Measurements from ENCODE around the gene SRR. TPM values are rescaled to one million over a fixed set of nuclear protein-coding genes. Genes with fewer than 3 reads are reported as not detected.

The SRR gene
- total RNA-seq, 1 experiment from 2014 or later, result 13.3 TPM

- Histone ChIP-seq H3K79me2 (ENCODE audit: low read length) (no peaks in the 10 kb centered on the region), H3K36me3 (ENCODE audit: insufficient read depth, low read length) (peaks cover 28% of the 10 kb centered on the region), H3K4me1 (ENCODE audit: low read length) (no peaks in the 10 kb centered on the region), H2AFZ (ENCODE audit: low read length) (no peak overlapping the region), H3K4me3 (ENCODE audit: low read length) (no peak overlapping the region), H3K9ac (ENCODE audit: low read length) (no peak overlapping the region), H3K27ac (ENCODE audit: low read length) (no peak overlapping the region), H3K9me3 (ENCODE audit: low read length) (no peaks in the 10 kb centered on the region), H3K9me2 (replicated peaks; ENCODE audit: insufficient read depth, low read length) (no peaks in the 10 kb centered on the region), H3K27me3 (ENCODE audit: low read length) (no peaks in the 10 kb centered on the region), H3K4me2 (ENCODE audit: low read depth, low read length, poor library complexity, severe bottlenecking) (no peak overlapping the region), H4K20me1 (ENCODE audit: insufficient read depth, low read depth, low read length) (no peaks in the 10 kb centered on the region)
- no peak for DNase-seq
Observed at GRCh38 chr17:2279707-2280106, 24.0 kb upstream of the SRR start.

- Histone ChIP-seq H3K4me3 (ENCODE audit: low read length) (no peak overlapping the region), H3K4me2 (ENCODE audit: low read depth, low read length, poor library complexity, severe bottlenecking) (no peak overlapping the region), H3K27ac (ENCODE audit: low read length) (no peak overlapping the region), H3K79me2 (ENCODE audit: low read length) (peaks cover 4% of the 10 kb centered on the region), H3K9me2 (replicated peaks; ENCODE audit: insufficient read depth, low read length) (no peaks in the 10 kb centered on the region), H3K4me1 (ENCODE audit: low read length) (no peaks in the 10 kb centered on the region), H3K36me3 (ENCODE audit: insufficient read depth, low read length) (peaks cover 40% of the 10 kb centered on the region), H3K9ac (ENCODE audit: low read length) (no peak overlapping the region), H4K20me1 (ENCODE audit: insufficient read depth, low read depth, low read length) (no peaks in the 10 kb centered on the region), H3K9me3 (ENCODE audit: low read length) (no peaks in the 10 kb centered on the region), H3K27me3 (ENCODE audit: low read length) (no peaks in the 10 kb centered on the region), H2AFZ (ENCODE audit: low read length) (no peak overlapping the region)
- DNase-seq, result peak; percentile 90
Observed at GRCh38 chr17:2282297-2282873, 21.4 kb upstream of the SRR start.

GRCh38 chr17:2283302-2283701, 20.4 kb upstream of the SRR start:
- H4K20me1 ChIP-seq (ENCODE audit: insufficient read depth, low read depth, low read length), result no peaks in the 10 kb centered on the region
- H3K9ac ChIP-seq (ENCODE audit: low read length), result no peak overlapping the region
- no peaks in the 10 kb centered on the region for H3K9me2 ChIP-seq (replicated peaks; ENCODE audit: insufficient read depth, low read length)
- H3K4me2 ChIP-seq (ENCODE audit: low read depth, low read length, poor library complexity, severe bottlenecking), result no peak overlapping the region
- H3K79me2 ChIP-seq (ENCODE audit: low read length), result peaks cover 5% of the 10 kb centered on the region
- peaks cover 43% of the 10 kb centered on the region for H3K36me3 ChIP-seq (ENCODE audit: insufficient read depth, low read length)
- DNase-seq, result no peak
- H3K27me3 ChIP-seq (ENCODE audit: low read length), result no peaks in the 10 kb centered on the region
- H3K9me3 ChIP-seq (ENCODE audit: low read length), result no peaks in the 10 kb centered on the region
- no peak overlapping the region for H3K4me3 ChIP-seq (ENCODE audit: low read length)
- no peak overlapping the region for H2AFZ ChIP-seq (ENCODE audit: low read length)
- no peak overlapping the region for H3K27ac ChIP-seq (ENCODE audit: low read length)
- H3K4me1 ChIP-seq (ENCODE audit: low read length), result no peaks in the 10 kb centered on the region

- Histone ChIP-seq H3K4me3 (ENCODE audit: low read length) (0 out of 2 replicates have a peak overlapping the region, but pooled peaks have one; percentile 3), H3K4me1 (ENCODE audit: low read length) (peaks cover 10% of the 10 kb centered on the region), H3K27me3 (ENCODE audit: low read length) (no peaks in the 10 kb centered on the region), H3K9me2 (replicated peaks; ENCODE audit: insufficient read depth, low read length) (no peaks in the 10 kb centered on the region), H3K9me3 (ENCODE audit: low read length) (no peaks in the 10 kb centered on the region), H3K4me2 (ENCODE audit: low read depth, low read length, poor library complexity, severe bottlenecking) (peak overlapping the region; percentile 46), H3K27ac (ENCODE audit: low read length) (0 out of 2 replicates have a peak overlapping the region, but pooled peaks have one; percentile 26), H2AFZ (ENCODE audit: low read length) (no peak overlapping the region), H3K79me2 (ENCODE audit: low read length) (peaks cover 17% of the 10 kb centered on the region), H3K9ac (ENCODE audit: low read length) (peak overlapping the region; percentile 27; the same call in 1 of the 2 replicates), H4K20me1 (ENCODE audit: insufficient read depth, low read depth, low read length) (no peaks in the 10 kb centered on the region), H3K36me3 (ENCODE audit: insufficient read depth, low read length) (peaks cover 27% of the 10 kb centered on the region; the same call in 1 of the 2 replicates)
- peak; percentile 48 for DNase-seq
Observed at GRCh38 chr17:2289878-2290478, 13.8 kb upstream of the SRR start.

GRCh38 chr17:2292100-2292499, 11.7 kb upstream of the SRR start:
- H4K20me1 ChIP-seq (ENCODE audit: insufficient read depth, low read depth, low read length), result no peaks in the 10 kb centered on the region
- H2AFZ ChIP-seq (ENCODE audit: low read length), result no peak overlapping the region
- H3K9me3 ChIP-seq (ENCODE audit: low read length), result no peaks in the 10 kb centered on the region
- H3K4me1 ChIP-seq (ENCODE audit: low read length), result peaks cover 10% of the 10 kb centered on the region
- no peak overlapping the region for H3K27ac ChIP-seq (ENCODE audit: low read length)
- H3K27me3 ChIP-seq (ENCODE audit: low read length), result no peaks in the 10 kb centered on the region
- no peak overlapping the region for H3K9ac ChIP-seq (ENCODE audit: low read length)
- H3K4me2 ChIP-seq (ENCODE audit: low read depth, low read length, poor library complexity, severe bottlenecking), result no peak overlapping the region
- peaks cover 23% of the 10 kb centered on the region; the same call in 1 of the 2 replicates for H3K36me3 ChIP-seq (ENCODE audit: insufficient read depth, low read length)
- DNase-seq, result no peak
- no peak overlapping the region for H3K4me3 ChIP-seq (ENCODE audit: low read length)
- H3K79me2 ChIP-seq (ENCODE audit: low read length), result peaks cover 33% of the 10 kb centered on the region
- H3K9me2 ChIP-seq (replicated peaks; ENCODE audit: insufficient read depth, low read length), result no peaks in the 10 kb centered on the region

GRCh38 chr17:2295575-2295974, 8.2 kb upstream of the SRR start:
- Histone ChIP-seq H2AFZ (ENCODE audit: low read length) (no peak overlapping the region), H3K9me3 (ENCODE audit: low read length) (no peaks in the 10 kb centered on the region), H3K9ac (ENCODE audit: low read length) (no peak overlapping the region), H3K4me2 (ENCODE audit: low read depth, low read length, poor library complexity, severe bottlenecking) (no peak overlapping the region), H3K27me3 (ENCODE audit: low read length) (no peaks in the 10 kb centered on the region), H3K9me2 (replicated peaks; ENCODE audit: insufficient read depth, low read length) (no peaks in the 10 kb centered on the region), H3K4me1 (ENCODE audit: low read length) (peaks cover 3% of the 10 kb centered on the region), H3K4me3 (ENCODE audit: low read length) (no peak overlapping the region), H3K79me2 (ENCODE audit: low read length) (peaks cover 47% of the 10 kb centered on the region), H4K20me1 (ENCODE audit: insufficient read depth, low read depth, low read length) (no peaks in the 10 kb centered on the region), H3K36me3 (ENCODE audit: insufficient read depth, low read length) (peaks cover 21% of the 10 kb centered on the region; the same call in 1 of the 2 replicates), H3K27ac (ENCODE audit: low read length) (no peak overlapping the region)
- no peak for DNase-seq

GRCh38 chr17:2297023-2297422, 6.7 kb upstream of the SRR start:
- H3K27ac ChIP-seq (ENCODE audit: low read length), result no peak overlapping the region
- no peak overlapping the region for H3K4me2 ChIP-seq (ENCODE audit: low read depth, low read length, poor library complexity, severe bottlenecking)
- peaks cover 5% of the 10 kb centered on the region for H3K4me1 ChIP-seq (ENCODE audit: low read length)
- H3K36me3 ChIP-seq (ENCODE audit: insufficient read depth, low read length), result peaks cover 18% of the 10 kb centered on the region; the same call in 1 of the 2 replicates
- no peak overlapping the region for H3K4me3 ChIP-seq (ENCODE audit: low read length)
- peaks cover 62% of the 10 kb centered on the region for H3K79me2 ChIP-seq (ENCODE audit: low read length)
- H3K27me3 ChIP-seq (ENCODE audit: low read length), result no peaks in the 10 kb centered on the region
- H3K9me2 ChIP-seq (replicated peaks; ENCODE audit: insufficient read depth, low read length), result no peaks in the 10 kb centered on the region
- no peaks in the 10 kb centered on the region for H4K20me1 ChIP-seq (ENCODE audit: insufficient read depth, low read depth, low read length)
- H3K9me3 ChIP-seq (ENCODE audit: low read length), result no peaks in the 10 kb centered on the region
- no peak for DNase-seq
- no peak overlapping the region for H3K9ac ChIP-seq (ENCODE audit: low read length)
- H2AFZ ChIP-seq (ENCODE audit: low read length), result no peak overlapping the region

- no peak overlapping the region for H3K4me2 ChIP-seq (ENCODE audit: low read depth, low read length, poor library complexity, severe bottlenecking)
- H3K9me3 ChIP-seq (ENCODE audit: low read length), result no peaks in the 10 kb centered on the region
- H3K36me3 ChIP-seq (ENCODE audit: insufficient read depth, low read length), result peaks cover 13% of the 10 kb centered on the region; the same call in 1 of the 2 replicates
- peaks cover 73% of the 10 kb centered on the region for H3K79me2 ChIP-seq (ENCODE audit: low read length)
- H3K27me3 ChIP-seq (ENCODE audit: low read length), result no peaks in the 10 kb centered on the region
- no peak overlapping the region for H2AFZ ChIP-seq (ENCODE audit: low read length)
- no peak overlapping the region for H3K9ac ChIP-seq (ENCODE audit: low read length)
- no peak overlapping the region for H3K4me3 ChIP-seq (ENCODE audit: low read length)
- H4K20me1 ChIP-seq (ENCODE audit: insufficient read depth, low read depth, low read length), result 0 out of 2 replicates have a peak, but pooled peaks cover 5% of the 10 kb centered on the region
- H3K9me2 ChIP-seq (replicated peaks; ENCODE audit: insufficient read depth, low read length), result no peaks in the 10 kb centered on the region
- H3K4me1 ChIP-seq (ENCODE audit: low read length), result peaks cover 12% of the 10 kb centered on the region
- no peak for DNase-seq
- H3K27ac ChIP-seq (ENCODE audit: low read length), result no peak overlapping the region
Observed at GRCh38 chr17:2299136-2299535, 4.6 kb upstream of the SRR start.
